ENCODE data around the gene DSCAM.

GRCh38 chr21:40646651-40647050, 200.3 kb downstream of the DSCAM start:
- TF ChIP-seq CTCF (IDR thresholded peaks at IDR 0.05), result no peak
- TF ChIP-seq EP300 (IDR thresholded peaks at IDR 0.05), result no peak
- TF ChIP-seq POLR2A (IDR thresholded peaks at IDR 0.05), result no peak
